T-cell (primary cell): Measurements from ENCODE around the gene GDE1. TPM values are rescaled to one million over a fixed set of nuclear protein-coding genes. Genes with fewer than 3 reads are reported as not detected.

Experiments
- ATAC-seq, 4 experiments: fragments of 200-7000 bp in 3 of 4; fragments of 150-1000 bp in 1 of 4; cut with Tn5 transposase; replicated peaks in 1 of 4; 1 replicate in 3 of 4; 2 replicates in 1 of 4; pipeline ENCODE4 v1.10.0; 2021; ENCODE audit warnings: moderate library complexity in 3 of 4, mild to moderate bottlenecking in 2 of 4, moderate number of reproducible peaks in 1 of 4
- CTCF ChIA-PET, 2 donors: fragments of 300-600 bp; sonication (Branson Sonifier 250); formaldehyde crosslinking; loops; one replicate each; lab custom pipeline; 2022; ENCODE audit warnings: antibody characterized with exemption in 2 of 2; lab: Charles Lee
- POLR2A ChIA-PET, 2 donors: fragments of 300-600 bp; sonication (Branson Sonifier 250); formaldehyde crosslinking; loops; one replicate each; lab custom pipeline; 2022; ENCODE audit warnings: antibody characterized with exemption in 2 of 2; lab: Charles Lee
- DNase-seq, 35 experiments: peaks; one replicate each; pipeline versions ENCODE4 v3.0.0 to v3.0.0-alpha.2; 2013 to 2023
- H3K27ac ChIP-seq: one replicate; pipeline ENCODE4 v1.5.1; 2013; ENCODE audit warnings: low read length
- H3K27me3 ChIP-seq, 2 experiments: replicated peaks in 1 of 2; 1 replicate in 1 of 2; 2 replicates in 1 of 2; pipeline versions ENCODE4 v1.6.1 to v1.7.0; 2013; ENCODE audit warnings: low read length in 1 of 2, mixed read lengths in 1 of 2; ENCODE audit not compliant: control insufficient read depth in 2 of 2, insufficient read depth in 2 of 2; ENCODE audit errors: extremely low read depth in 1 of 2
- H3K36me3 ChIP-seq, 2 donors: 1 replicate in 1 of 2; 2 replicates in 1 of 2; pipeline versions ENCODE4 v1.6.1 to v1.7.0; 2013; ENCODE audit warnings: low read length in 1 of 2; ENCODE audit not compliant: control insufficient read depth in 2 of 2, insufficient read depth in 1 of 2; ENCODE audit errors: extremely low read depth in 1 of 2
- H3K4me1 ChIP-seq, 2 experiments: 1 replicate in 1 of 2; 2 replicates in 1 of 2; pipeline versions ENCODE4 v1.6.1 to v1.7.0; 2013; ENCODE audit warnings: low read length in 2 of 2, mixed read lengths in 1 of 2; ENCODE audit not compliant: insufficient read depth in 2 of 2, control insufficient read depth in 1 of 2; ENCODE audit errors: extremely low read depth in 1 of 2
- H3K4me3 ChIP-seq, 2 donors: 1 replicate in 1 of 2; 2 replicates in 1 of 2; pipeline versions ENCODE4 v1.5.1 to v1.7.0; 2013; ENCODE audit warnings: mild to moderate bottlenecking in 2 of 2, low read length in 1 of 2, moderate library complexity in 1 of 2; ENCODE audit not compliant: control insufficient read depth in 1 of 2; ENCODE audit errors: extremely low read depth in 1 of 2
- H3K9me3 ChIP-seq: 2 replicates; pipeline ENCODE4 v1.7.0; 2013
- H3K27ac Mint-ChIP-seq, 2 donors: one replicate each; pipeline ENCODE4 v1.8.0; 2020 to 2021; ENCODE audit warnings: mild to moderate bottlenecking in 2 of 2, mixed read lengths in 2 of 2
- H3K27me3 Mint-ChIP-seq, 2 donors: one replicate each; pipeline ENCODE4 v1.8.0; 2021 to 2022; ENCODE audit warnings: mixed read lengths in 2 of 2
- H3K36me3 Mint-ChIP-seq: one replicate; pipeline ENCODE4 v1.8.0; 2021; ENCODE audit warnings: mixed read lengths
- H3K4me1 Mint-ChIP-seq, 3 donors: one replicate each; pipeline ENCODE4 v1.8.0; 2020 to 2022; ENCODE audit warnings: mixed read lengths in 3 of 3, mild to moderate bottlenecking in 1 of 3
- H3K4me3 Mint-ChIP-seq, 3 donors: one replicate each; pipeline ENCODE4 v1.8.0; 2020 to 2022; ENCODE audit warnings: mild to moderate bottlenecking in 3 of 3, mixed read lengths in 3 of 3, moderate library complexity in 3 of 3
- H3K9me3 Mint-ChIP-seq, 3 donors: one replicate each; pipeline ENCODE4 v1.8.0; 2020 to 2022; ENCODE audit warnings: mixed read lengths in 3 of 3
- WGBS: methylation state at CpG from one replicate; pipeline ENCODE4 v1.1.5; 2013; ENCODE audit warnings: missing lambda C conversion rate; ENCODE audit not compliant: insufficient coverage; 5-methylcytosine and 5-hydroxymethylcytosine counted together
- total RNA-seq, 35 experiments: library from RNA in 6 of 35; stranded (reverse) in 6 of 35; fragments of 120-200 nt in 1 of 35; gene quantifications; one replicate each; pipeline versions ENCODE4 v1.2.1 to v1.2.4 and lab custom pipeline; 2013 to 2026

Gene GDE1
- total RNA-seq, 5 donors from 2014 or later (not counting 1 experiment from before 2014, with no cell fraction given): 19.8 to 24.8 (median 23.1) TPM

DNA sequence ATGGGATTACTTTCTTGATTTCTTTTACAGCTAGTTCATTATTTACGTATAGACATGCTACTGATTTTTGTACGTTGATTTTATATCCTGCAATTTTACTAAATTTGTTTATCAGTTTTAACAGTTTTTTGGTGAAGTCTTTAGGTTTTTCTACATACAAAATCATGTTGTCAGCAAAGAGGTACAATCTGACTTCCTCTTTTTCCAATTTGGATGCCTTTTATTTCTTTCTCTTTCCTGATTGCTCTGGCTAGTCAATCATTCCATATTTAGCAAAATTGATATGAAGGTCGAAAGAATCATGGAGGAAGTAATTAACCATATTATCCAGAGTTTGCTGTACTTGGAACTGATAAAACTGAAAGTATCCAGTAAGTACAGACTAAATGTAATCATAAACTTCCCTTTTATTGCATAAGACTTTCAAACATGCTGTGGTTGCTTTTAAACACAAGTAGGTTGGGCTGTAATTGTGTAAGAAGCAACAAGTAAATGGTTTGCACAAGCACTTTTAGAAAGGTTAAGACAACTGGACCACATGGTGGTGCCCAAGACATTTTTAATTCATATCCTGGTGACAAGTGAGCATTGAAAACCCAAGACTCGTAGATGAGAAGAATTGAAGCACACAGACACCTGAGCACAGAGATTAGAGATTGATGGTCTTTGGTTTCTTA lies 8.4 kb downstream of the GDE1 start:
- ChIA-PET CTCF (interaction anchor here (0.6 kb wide), 2 partner anchors 68 to 593 kb away, joined by 3 read pairs; no protein-coding TSS in a partner anchor), POLR2A (no interaction called here)

DNA sequence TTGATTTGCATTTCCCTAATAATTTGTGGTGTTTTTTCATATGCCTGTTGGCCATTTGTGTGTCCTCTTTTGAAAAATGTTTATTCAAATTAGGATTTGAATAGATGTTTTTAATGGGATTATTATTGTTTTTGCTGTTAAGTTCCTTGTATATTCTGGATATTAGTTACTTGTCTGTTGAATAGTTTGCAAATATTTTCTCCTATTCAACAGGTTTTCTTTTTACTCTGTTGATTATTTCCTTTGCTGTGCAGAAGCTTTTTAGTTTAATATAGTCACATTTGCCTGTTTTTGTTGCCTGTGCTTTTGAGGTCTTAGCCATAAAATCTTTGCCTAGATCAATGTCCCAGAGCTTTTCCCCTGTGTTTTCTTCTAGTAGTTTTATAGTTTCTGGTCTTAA lies 9.6 kb downstream of the GDE1 start:
- peaks cover 52% of the 10 kb centered on the region for H3K36me3 Mint-ChIP-seq
- peaks cover 10 to 19% (median 19%) of the 10 kb centered on the region in 3 donors for H3K4me1 Mint-ChIP-seq
- H3K27ac Mint-ChIP-seq: no peak overlapping the region
- H3K4me1 ChIP-seq: no peaks in the 10 kb centered on the region
- H3K27me3 ChIP-seq: no peaks in the 10 kb centered on the region
- no peaks in the 10 kb centered on the region for H3K9me3 Mint-ChIP-seq
- POLR2A ChIA-PET: no interaction called here
- no peak for ATAC-seq
- no peak overlapping the region for H3K27ac ChIP-seq
- no peaks in the 10 kb centered on the region for H3K27me3 Mint-ChIP-seq
- no peak overlapping the region for H3K4me3 Mint-ChIP-seq
- peaks cover 3 to 56% of the 10 kb centered on the region in 2 donors for H3K36me3 ChIP-seq
- H3K4me3 ChIP-seq: no peak overlapping the region
- no peaks in the 10 kb centered on the region for H3K9me3 ChIP-seq
- CTCF ChIA-PET: interaction anchor here in 1 of 2 donors (0.6 kb wide), 1 partner anchor 528 kb away, joined by 3 read pairs; no protein-coding TSS in a partner anchor
- DNase-seq: no peak

More for the DNA sequence above, 8.4 kb downstream of the GDE1 start:
- Histone ChIP-seq H3K4me1 (no peaks in the 10 kb centered on the region), H3K4me3 (no peak overlapping the region), H3K9me3 (no peaks in the 10 kb centered on the region), H3K36me3 (peaks cover 0 to 47% of the 10 kb centered on the region in 2 donors), H3K27me3 (no peaks in the 10 kb centered on the region), H3K27ac (no peak overlapping the region)
- Mint-ChIP-seq H3K4me3 (no peak overlapping the region), H3K4me1 (peaks cover 16 to 28% (median 27%) of the 10 kb centered on the region in 3 donors), H3K27me3 (no peaks in the 10 kb centered on the region), H3K36me3 (peaks cover 49% of the 10 kb centered on the region), H3K27ac (no peak overlapping the region), H3K9me3 (no peaks in the 10 kb centered on the region)
- 100% methylated on average over 1 of the region's 4 CpGs for WGBS
- ATAC-seq (no peak), DNase-seq (no peak)

DNA sequence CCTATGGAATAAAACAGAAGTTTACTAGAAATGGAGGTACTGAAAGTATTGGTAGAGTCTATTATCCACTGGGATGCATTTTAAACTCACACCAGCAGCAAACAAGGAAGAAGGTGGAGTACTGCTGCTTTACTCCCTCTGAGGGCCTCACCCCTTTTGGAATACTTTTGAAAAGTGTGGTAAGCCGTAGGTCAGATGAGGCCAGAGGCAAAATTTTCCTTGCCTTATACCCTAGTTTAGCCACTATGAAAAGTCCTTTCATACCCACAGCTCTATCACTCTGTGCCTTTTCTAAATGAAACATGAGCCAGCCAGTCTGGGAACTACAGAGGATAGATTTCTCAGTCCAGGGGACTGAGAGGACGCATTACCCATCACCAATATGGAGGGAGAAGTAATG lies 14.0 kb downstream of the GDE1 start:
- H3K9me3 ChIP-seq: no peaks in the 10 kb centered on the region
- Mint-ChIP-seq H3K9me3 (no peaks in the 10 kb centered on the region), H3K27ac (no peak overlapping the region), H3K36me3 (peaks cover 53% of the 10 kb centered on the region), H3K4me1 (peaks cover 0 to 5% (median 2%) of the 10 kb centered on the region in 3 donors), H3K27me3 (no peaks in the 10 kb centered on the region), H3K4me3 (no peak overlapping the region)
- CTCF ChIA-PET: interaction anchor here in 1 of 2 donors (0.9 kb wide), 1 partner anchor 422 kb away, joined by 3 read pairs; no protein-coding TSS in a partner anchor
- no peaks in the 10 kb centered on the region for H3K27me3 ChIP-seq
- peaks cover 11 to 62% of the 10 kb centered on the region in 2 donors for H3K36me3 ChIP-seq
- no peak overlapping the region for H3K4me3 ChIP-seq
- DNase-seq: no peak
- H3K4me1 ChIP-seq: no peaks in the 10 kb centered on the region
- POLR2A ChIA-PET: no interaction called here
- H3K27ac ChIP-seq: no peak overlapping the region
- WGBS: no CpG with 5 or more reads among the region's 2 CpGs
- no peak for ATAC-seq

DNA sequence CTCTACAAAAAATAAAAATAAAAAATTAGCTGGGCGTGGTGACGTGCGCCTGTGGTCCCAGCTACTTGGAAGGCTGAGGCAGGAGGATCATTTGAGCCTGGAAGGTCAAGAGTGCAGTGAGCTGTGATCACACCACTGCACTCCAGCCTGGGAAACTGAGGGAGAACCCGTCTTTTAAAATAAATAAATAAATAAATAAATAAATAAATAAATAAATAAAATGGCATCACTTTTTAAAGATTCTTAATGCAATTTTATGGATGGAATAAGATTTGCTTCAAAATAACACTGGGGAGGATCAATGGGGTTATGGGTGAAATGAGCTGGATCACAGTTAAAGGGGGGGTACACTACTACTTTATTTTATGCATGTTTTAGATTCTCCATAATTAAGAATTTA lies 14.9 kb downstream of the GDE1 start:
- Mint-ChIP-seq H3K9me3 (no peaks in the 10 kb centered on the region), H3K27ac (no peak overlapping the region), H3K36me3 (peaks cover 51% of the 10 kb centered on the region), H3K27me3 (no peaks in the 10 kb centered on the region), H3K4me3 (no peak overlapping the region), H3K4me1 (no peaks in the 10 kb centered on the region)
- DNase-seq (no peak), ATAC-seq (no peak)
- Histone ChIP-seq H3K4me1 (no peaks in the 10 kb centered on the region), H3K9me3 (no peaks in the 10 kb centered on the region), H3K36me3 (peaks cover 11 to 71% of the 10 kb centered on the region in 2 donors), H3K27me3 (no peaks in the 10 kb centered on the region), H3K27ac (no peak overlapping the region), H3K4me3 (no peak overlapping the region)
- CTCF ChIA-PET: interaction anchor here in 1 of 2 donors (0.9 kb wide), 1 partner anchor 421 kb away, joined by 3 read pairs; no protein-coding TSS in a partner anchor
- POLR2A ChIA-PET: interaction anchor here in 1 of 2 donors (0.6 kb wide), 1 partner anchor 17 kb away, joined by 3 read pairs; the partner anchor contains the start of gene CCP110
- no CpG with 5 or more reads among the region's 4 CpGs for WGBS

DNA sequence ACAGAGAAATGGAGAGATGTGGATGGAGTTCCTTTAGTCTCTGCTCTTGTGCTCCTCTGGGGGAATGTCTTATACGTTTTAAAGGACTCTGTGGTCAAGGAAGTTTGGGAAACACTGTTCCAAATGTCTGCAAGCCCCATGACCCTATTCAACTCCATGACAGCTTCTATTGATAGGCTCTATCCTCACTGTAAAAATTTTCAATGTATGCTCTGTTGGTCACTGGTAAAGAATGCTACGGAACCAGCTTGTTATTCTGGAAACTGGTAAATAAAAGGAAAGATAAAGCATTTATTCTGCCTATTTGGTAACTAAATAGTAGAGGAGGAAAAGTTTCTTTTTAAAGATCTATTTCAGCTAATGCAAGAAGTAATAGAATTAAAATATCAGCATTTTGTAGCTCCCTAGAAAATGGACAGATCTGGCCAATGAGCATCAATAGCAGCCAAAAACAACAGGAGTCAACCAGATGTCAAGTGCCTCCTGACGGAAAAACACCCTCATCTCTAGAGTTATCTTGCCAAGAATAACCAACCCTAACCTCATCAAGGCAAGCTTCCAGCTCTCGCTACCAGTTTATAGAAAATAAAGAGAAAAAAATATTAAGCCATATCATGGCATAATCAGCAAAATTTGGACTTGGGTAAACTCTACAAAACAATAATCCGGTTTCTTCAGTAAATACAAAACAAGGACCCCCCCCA lies 16.1 kb downstream of the GDE1 start:
- Histone ChIP-seq H3K27me3 (no peaks in the 10 kb centered on the region), H3K36me3 (peaks cover 20 to 79% of the 10 kb centered on the region in 2 donors), H3K9me3 (no peaks in the 10 kb centered on the region), H3K4me3 (no peak overlapping the region), H3K4me1 (no peaks in the 10 kb centered on the region), H3K27ac (no peak overlapping the region)
- 100% methylated on average over 1 of the region's 5 CpGs for WGBS
- Mint-ChIP-seq H3K27me3 (no peaks in the 10 kb centered on the region), H3K9me3 (no peaks in the 10 kb centered on the region), H3K4me3 (no peak overlapping the region), H3K27ac (no peak overlapping the region), H3K36me3 (peaks cover 52% of the 10 kb centered on the region), H3K4me1 (no peaks in the 10 kb centered on the region)
- CTCF ChIA-PET: interaction anchor here (0.7 to 1.7 kb wide), 3 partner anchors 10 to 420 kb away, joined by 3 to 5 read pairs (median 4); partner anchors contain the start of gene VPS35L (in 1 of the 2)
- ATAC-seq (no peak), DNase-seq (no peak)
- POLR2A ChIA-PET: no interaction called here

DNA sequence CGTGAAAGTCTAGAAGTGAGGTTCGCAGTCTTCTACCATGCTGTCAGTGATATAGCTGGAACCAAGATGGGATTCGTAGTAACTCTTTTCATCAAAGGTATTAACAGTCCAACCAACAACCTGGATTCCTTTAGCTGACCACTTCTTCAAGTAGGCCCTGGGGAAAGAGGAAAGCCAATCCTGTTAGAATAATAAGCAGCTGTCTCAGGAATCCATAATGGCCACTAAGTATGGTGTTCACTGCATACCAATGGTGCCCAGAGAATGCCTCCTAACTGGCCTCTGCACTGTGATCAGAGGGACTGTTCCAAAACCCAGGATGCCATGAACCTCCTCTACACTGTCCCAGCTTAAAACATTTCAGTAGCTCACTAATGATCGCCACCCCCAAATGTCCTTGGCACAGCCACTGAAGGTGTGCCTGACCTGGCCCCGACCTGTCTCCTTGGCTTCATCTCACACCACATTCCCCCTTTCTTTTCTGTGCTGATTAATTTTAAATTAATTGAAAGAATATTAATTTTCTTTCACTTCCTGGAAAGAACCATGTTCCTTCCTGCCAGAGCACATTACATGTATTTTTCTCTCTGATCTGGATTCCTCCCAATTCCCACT lies 18.3 kb downstream of the GDE1 start:
- WGBS: no CpG with 5 or more reads among the region's 5 CpGs
- no peaks in the 10 kb centered on the region for H3K9me3 ChIP-seq
- DNase-seq (no peak), ATAC-seq (no peak)
- H3K36me3 ChIP-seq: peaks cover 20 to 71% of the 10 kb centered on the region in 2 donors
- H3K36me3 Mint-ChIP-seq: peaks cover 59% of the 10 kb centered on the region
- H3K4me3 ChIP-seq: no peak overlapping the region
- H3K27me3 ChIP-seq: no peaks in the 10 kb centered on the region
- H3K27ac ChIP-seq: no peak overlapping the region
- H3K27me3 Mint-ChIP-seq: no peaks in the 10 kb centered on the region
- ChIA-PET CTCF (interaction anchor here (0.5 to 2.0 kb wide), 6 partner anchors 15 to 467 kb away, joined by 3 to 30 read pairs (median 4); partner anchors contain the start of gene VPS35L (in 1 of the 2)), POLR2A (no interaction called here)
- no peaks in the 10 kb centered on the region for H3K9me3 Mint-ChIP-seq
- H3K4me3 Mint-ChIP-seq: no peak overlapping the region
- H3K4me1 Mint-ChIP-seq: no peaks in the 10 kb centered on the region
- H3K27ac Mint-ChIP-seq: no peak overlapping the region
- no peaks in the 10 kb centered on the region for H3K4me1 ChIP-seq
